Neuron (in vitro differentiated cells): Measurements from ENCODE around the gene PLCXD3.
A peak's percentile ranks its signal among the peaks of the same experiment; 100 is the strongest.
"Not testable (repeated sequence)": the region's sequence is repeated elsewhere in the genome, so short reads cannot be mapped to it uniquely, and the experiment has no call there.

Experiments used
- H2AFZ ChIP-seq: one replicate; pipeline ENCODE4 v1.6.1; 2013; ENCODE audit warnings: low read depth, mild to moderate bottlenecking, inconsistent platforms, low read length, moderate library complexity
- H3K27me3 ChIP-seq: one replicate; pipeline ENCODE4 v1.6.1; 2013; ENCODE audit warnings: low read length; ENCODE audit not compliant: insufficient read depth
- H3K36me3 ChIP-seq: one replicate; pipeline ENCODE4 v1.6.1; 2013; ENCODE audit warnings: low read length; ENCODE audit not compliant: insufficient read depth
- H3K4me1 ChIP-seq: one replicate; pipeline ENCODE4 v1.6.1; 2013; ENCODE audit warnings: low read length; ENCODE audit not compliant: insufficient read depth
- H3K4me3 ChIP-seq: 2 replicates; pipeline ENCODE4 v1.5.1; 2013; ENCODE audit warnings: mild to moderate bottlenecking, low read length, moderate library complexity
- H3K9me3 ChIP-seq: one replicate; pipeline ENCODE4 v1.6.1; 2013; ENCODE audit warnings: low read length

Gene PLCXD3

GRCh38 chr5:41517909-41518308, 7.5 kb upstream of the PLCXD3 start:
- Histone ChIP-seq H3K4me1 (no peaks in the 10 kb centered on the region), H3K4me3 (no peak overlapping the region), H3K9me3 (no peaks in the 10 kb centered on the region), H3K27me3 (no peaks in the 10 kb centered on the region), H2AFZ (no peak overlapping the region), H3K36me3 (no peaks in the 10 kb centered on the region)

GRCh38 chr5:41511241-41511640, 840 bp upstream of the PLCXD3 start:
- Histone ChIP-seq H3K36me3 (no peaks in the 10 kb centered on the region), H3K27me3 (peaks cover 30% of the 10 kb centered on the region), H3K4me3 (no peak overlapping the region), H3K4me1 (peaks cover 13% of the 10 kb centered on the region), H2AFZ (no peak overlapping the region), H3K9me3 (no peaks in the 10 kb centered on the region)

GRCh38 chr5:41509399-41510175, 814 bp downstream of the PLCXD3 start:
- H2AFZ ChIP-seq = peak overlapping the region; percentile 55
- H3K9me3 ChIP-seq = no peaks in the 10 kb centered on the region

GRCh38 chr5:41508696-41509398, 1.6 kb downstream of the PLCXD3 start:
- peaks cover 30% of the 10 kb centered on the region for H3K27me3 ChIP-seq
- no peak overlapping the region for H3K4me3 ChIP-seq
- H2AFZ ChIP-seq = no peak overlapping the region

More at GRCh38 chr5:41509399-41510175, 814 bp downstream of the PLCXD3 start:
- Histone ChIP-seq H3K36me3 (no peaks in the 10 kb centered on the region), H3K27me3 (peaks cover 30% of the 10 kb centered on the region), H3K4me3 (peak overlapping the region; percentile 30), H3K4me1 (peaks cover 13% of the 10 kb centered on the region)

GRCh38 chr5:41508186-41508585, 2.2 kb downstream of the PLCXD3 start:
- peaks cover 13% of the 10 kb centered on the region for H3K4me1 ChIP-seq
- no peaks in the 10 kb centered on the region for H3K36me3 ChIP-seq
- H2AFZ ChIP-seq = no peak overlapping the region
- no peaks in the 10 kb centered on the region for H3K9me3 ChIP-seq
- no peak overlapping the region for H3K4me3 ChIP-seq
- H3K27me3 ChIP-seq = peaks cover 30% of the 10 kb centered on the region

More at GRCh38 chr5:41508696-41509398, 1.6 kb downstream of the PLCXD3 start:
- no peaks in the 10 kb centered on the region for H3K36me3 ChIP-seq
- peaks cover 13% of the 10 kb centered on the region for H3K4me1 ChIP-seq
- H3K9me3 ChIP-seq = no peaks in the 10 kb centered on the region

- H3K4me3 ChIP-seq = no peak overlapping the region
Observed at GRCh38 chr5:41507501-41507900, 2.9 kb downstream of the PLCXD3 start.

GRCh38 chr5:41503860-41504259, 6.5 kb downstream of the PLCXD3 start:
- no peak overlapping the region for H2AFZ ChIP-seq
- H3K9me3 ChIP-seq = no peaks in the 10 kb centered on the region
- no peaks in the 10 kb centered on the region for H3K4me1 ChIP-seq
- H3K36me3 ChIP-seq = no peaks in the 10 kb centered on the region
- no peak overlapping the region for H3K4me3 ChIP-seq
- H3K27me3 ChIP-seq = peaks cover 7% of the 10 kb centered on the region

More at GRCh38 chr5:41507501-41507900, 2.9 kb downstream of the PLCXD3 start:
- Histone ChIP-seq H3K9me3 (no peaks in the 10 kb centered on the region), H3K36me3 (no peaks in the 10 kb centered on the region), H3K27me3 (peaks cover 30% of the 10 kb centered on the region), H2AFZ (no peak overlapping the region), H3K4me1 (peaks cover 13% of the 10 kb centered on the region)

GRCh38 chr5:41503310-41503709, 7.1 kb downstream of the PLCXD3 start:
- H2AFZ ChIP-seq = no peak overlapping the region
- H3K4me3 ChIP-seq = no peak overlapping the region
- H3K4me1 ChIP-seq = no peaks in the 10 kb centered on the region
- no peaks in the 10 kb centered on the region for H3K36me3 ChIP-seq
- H3K9me3 ChIP-seq = no peaks in the 10 kb centered on the region
- H3K27me3 ChIP-seq = peaks cover 2% of the 10 kb centered on the region

- H3K27me3 ChIP-seq, H2AFZ ChIP-seq, H3K36me3 ChIP-seq, H3K4me1 ChIP-seq, H3K9me3 ChIP-seq, H3K4me3 ChIP-seq: not testable (repeated sequence)
Observed at GRCh38 chr5:41493490-41494126, 16.8 kb downstream of the PLCXD3 start.

- no peaks in the 10 kb centered on the region for H3K36me3 ChIP-seq
- no peaks in the 10 kb centered on the region for H3K27me3 ChIP-seq
- no peaks in the 10 kb centered on the region for H3K9me3 ChIP-seq
- H2AFZ ChIP-seq = no peak overlapping the region
- no peak overlapping the region for H3K4me3 ChIP-seq
- H3K4me1 ChIP-seq = no peaks in the 10 kb centered on the region
Observed at GRCh38 chr5:41485533-41485932, 24.9 kb downstream of the PLCXD3 start.

- no peaks in the 10 kb centered on the region for H3K36me3 ChIP-seq
- H3K4me3 ChIP-seq = no peak overlapping the region
- no peak overlapping the region for H2AFZ ChIP-seq
- no peaks in the 10 kb centered on the region for H3K27me3 ChIP-seq
- H3K9me3 ChIP-seq = no peaks in the 10 kb centered on the region
- H3K4me1 ChIP-seq = no peaks in the 10 kb centered on the region
Observed at GRCh38 chr5:41482715-41483114, 27.7 kb downstream of the PLCXD3 start.

- Histone ChIP-seq H3K4me3 (no peak overlapping the region), H2AFZ (no peak overlapping the region), H3K9me3 (no peaks in the 10 kb centered on the region), H3K4me1 (no peaks in the 10 kb centered on the region), H3K36me3 (no peaks in the 10 kb centered on the region), H3K27me3 (no peaks in the 10 kb centered on the region)
Observed at GRCh38 chr5:41482173-41482572, 28.2 kb downstream of the PLCXD3 start.

GRCh38 chr5:41471571-41472208, 38.7 kb downstream of the PLCXD3 start:
- not testable (repeated sequence) for H3K27me3 ChIP-seq, H3K9me3 ChIP-seq, H3K4me1 ChIP-seq, H2AFZ ChIP-seq, H3K36me3 ChIP-seq, H3K4me3 ChIP-seq
